ENCODE results near the gene TAC3. TPM values are rescaled to one million over a fixed set of nuclear protein-coding genes. Genes with fewer than 3 reads are reported as not detected.

Gene TAC3
- total RNA-seq, 3 donors from 2014 or later (not counting 1 experiment from before 2014, with no cell fraction given): not detected

- Mint-ChIP-seq H3K9me3 (no peaks in the 10 kb centered on the region), H3K27me3 (ENCODE audit: low read depth in 2 of 2) (no peaks in the 10 kb centered on the region), H3K36me3 (no peaks in the 10 kb centered on the region), H3K27ac (no peak overlapping the region), H3K4me3 (no peak overlapping the region), H3K4me1 (no peaks in the 10 kb centered on the region)
- ATAC-seq: no peak
- no peak for DNase-seq
- intact Hi-C loops (cut with micrococcal nuclease): no loop called here
- no peak overlapping the region for H3K4me3 ChIP-seq (ENCODE audit: low read length)
- 94% methylated on average over 4 of the region's 4 CpGs for WGBS (ENCODE audit: insufficient coverage)
- no peaks in the 10 kb centered on the region for H3K4me1 ChIP-seq (ENCODE audit: control insufficient read depth, insufficient read depth, low read length)
- no peaks in the 10 kb centered on the region for H3K27me3 ChIP-seq (ENCODE audit: control insufficient read depth, insufficient read depth, low read length)
- no peaks in the 10 kb centered on the region for H3K36me3 ChIP-seq (ENCODE audit: control insufficient read depth, insufficient read depth, low read length)
- no peak for TF ChIP-seq CTCF (IDR thresholded peaks at IDR 0.05)
- no peaks in the 10 kb centered on the region for H3K9me3 ChIP-seq (ENCODE audit: control insufficient read depth, insufficient read depth, low read length)
- H3K27ac ChIP-seq (ENCODE audit: low read length): no peak overlapping the region
These were observed 35.3 kb downstream of the TAC3 start for GRCh38 chr12:56980941-56981530.

DNA sequence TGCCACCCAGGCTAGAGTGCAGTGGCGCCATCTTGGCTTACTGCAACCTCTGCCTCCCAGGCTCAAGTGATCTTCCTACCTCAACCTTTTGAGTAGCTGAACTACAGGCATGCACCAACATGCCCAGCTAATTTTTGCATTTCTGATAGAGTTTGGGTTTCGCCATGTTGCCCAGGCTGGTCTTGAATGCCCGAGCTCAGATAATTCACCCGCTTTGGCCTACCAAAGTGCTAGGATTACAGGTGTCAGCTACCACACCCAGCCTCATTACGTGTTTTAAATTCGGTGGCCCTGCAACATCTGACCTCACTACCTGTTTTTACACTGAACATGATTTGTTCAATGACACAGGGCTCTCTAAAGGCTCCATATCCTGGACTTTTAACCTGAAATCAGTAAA lies 36.1 kb downstream of the TAC3 start:
- Mint-ChIP-seq H3K27me3 (ENCODE audit: low read depth in 2 of 2) (no peaks in the 10 kb centered on the region), H3K4me3 (no peak overlapping the region), H3K27ac (no peak overlapping the region), H3K36me3 (no peaks in the 10 kb centered on the region), H3K9me3 (no peaks in the 10 kb centered on the region), H3K4me1 (no peaks in the 10 kb centered on the region)
- H3K9me3 ChIP-seq (ENCODE audit: control insufficient read depth, insufficient read depth, low read length): no peaks in the 10 kb centered on the region
- 93% methylated on average over 6 of the region's 6 CpGs for WGBS (ENCODE audit: insufficient coverage)
- no peaks in the 10 kb centered on the region for H3K27me3 ChIP-seq (ENCODE audit: control insufficient read depth, insufficient read depth, low read length)
- no peak overlapping the region for H3K4me3 ChIP-seq (ENCODE audit: low read length)
- H3K36me3 ChIP-seq (ENCODE audit: control insufficient read depth, insufficient read depth, low read length): no peaks in the 10 kb centered on the region
- no peak for TF ChIP-seq CTCF (IDR thresholded peaks at IDR 0.05)
- intact Hi-C loops (cut with micrococcal nuclease): no loop called here
- H3K27ac ChIP-seq (ENCODE audit: low read length): no peak overlapping the region
- H3K4me1 ChIP-seq (ENCODE audit: control insufficient read depth, insufficient read depth, low read length): no peaks in the 10 kb centered on the region
- no peak for DNase-seq
- ATAC-seq: no peak

DNA sequence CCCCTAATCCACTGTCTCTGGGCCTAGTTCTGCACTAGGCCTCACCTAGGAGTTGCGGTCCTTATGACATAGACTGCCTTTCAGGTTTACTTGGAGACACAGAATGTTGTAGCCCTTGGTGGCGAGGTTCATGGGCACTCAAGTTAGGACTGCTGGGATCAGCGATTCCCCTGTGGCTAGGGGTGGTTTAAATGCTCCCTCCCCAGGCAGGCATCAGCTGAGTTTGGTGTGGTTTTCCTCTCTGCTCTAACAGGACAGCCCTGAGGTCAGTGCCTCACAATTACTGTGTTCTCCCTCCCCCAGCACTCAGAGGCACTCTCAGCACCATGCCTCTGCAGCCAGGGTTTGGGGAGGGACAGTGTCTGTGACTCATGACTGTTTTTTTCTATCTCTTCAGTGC lies 36.7 kb downstream of the TAC3 start:
- H3K27me3 Mint-ChIP-seq (ENCODE audit: low read depth in 2 of 2): no peaks in the 10 kb centered on the region
- no peak overlapping the region for H3K4me3 ChIP-seq (ENCODE audit: low read length)
- H3K27me3 ChIP-seq (ENCODE audit: control insufficient read depth, insufficient read depth, low read length): no peaks in the 10 kb centered on the region
- 97% methylated on average over 3 of the region's 3 CpGs for WGBS (ENCODE audit: insufficient coverage)
- no peaks in the 10 kb centered on the region for H3K9me3 Mint-ChIP-seq
- no peak for TF ChIP-seq CTCF (IDR thresholded peaks at IDR 0.05)
- no peaks in the 10 kb centered on the region for H3K4me1 ChIP-seq (ENCODE audit: control insufficient read depth, insufficient read depth, low read length)
- no peaks in the 10 kb centered on the region for H3K36me3 ChIP-seq (ENCODE audit: control insufficient read depth, insufficient read depth, low read length)
- H3K36me3 Mint-ChIP-seq: no peaks in the 10 kb centered on the region
- intact Hi-C loops (cut with micrococcal nuclease): no loop called here
- no peaks in the 10 kb centered on the region for H3K4me1 Mint-ChIP-seq
- DNase-seq: no peak
- no peak overlapping the region for H3K27ac ChIP-seq (ENCODE audit: low read length)
- no peak overlapping the region for H3K4me3 Mint-ChIP-seq
- ATAC-seq: no peak
- no peak overlapping the region for H3K27ac Mint-ChIP-seq
- H3K9me3 ChIP-seq (ENCODE audit: control insufficient read depth, insufficient read depth, low read length): no peaks in the 10 kb centered on the region
